Measurements from ENCODE around the gene VCPKMT. TPM values are rescaled to one million over a fixed set of nuclear protein-coding genes. Genes with fewer than 3 reads are reported as not detected.

The VCPKMT gene
- total and polyA plus RNA-seq, 9 of the 15 experiments (the other 6 are each of a cell fraction or from before 2014, with no cell fraction given): 2.7 to 7.8 (median 6.3) TPM

DNA sequence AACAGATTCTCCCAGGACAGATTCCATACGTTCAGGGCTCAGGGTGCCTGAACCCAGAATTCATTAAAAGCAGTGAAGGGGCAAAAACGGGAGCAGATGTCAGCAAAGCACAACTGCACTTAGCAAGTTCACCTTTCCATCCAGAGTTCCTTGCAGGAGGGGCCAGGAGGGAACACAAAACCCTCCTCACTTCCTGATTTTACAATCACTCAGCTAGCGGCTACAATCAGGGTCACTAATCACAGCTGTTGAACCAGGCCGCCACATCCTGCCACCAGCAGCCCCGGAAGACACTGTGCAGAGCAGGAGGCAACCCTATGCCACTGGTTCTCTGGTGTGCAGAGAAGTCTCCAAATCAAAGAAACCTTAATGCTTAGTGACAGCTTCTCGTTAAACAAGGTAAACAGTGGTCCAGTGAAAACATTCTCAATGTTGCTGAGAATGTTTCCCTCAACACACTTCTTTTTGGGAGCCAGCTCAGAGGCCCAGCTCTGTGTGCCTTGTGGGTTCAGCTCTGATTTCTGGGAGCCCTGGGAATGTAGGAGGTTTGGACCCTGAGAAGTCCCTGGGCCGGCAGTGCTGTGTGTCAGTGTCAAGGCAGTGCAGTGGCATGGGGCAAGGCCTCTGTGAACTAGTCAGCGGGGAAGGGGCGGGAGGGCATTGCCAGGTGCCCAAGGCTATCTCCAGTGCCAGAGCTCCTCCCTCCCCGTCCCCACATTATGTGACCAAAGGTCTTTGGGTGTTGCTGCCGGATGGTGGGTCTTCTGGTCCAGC is 54.5 kb downstream of the VCPKMT start (continued):
- TF ChIP-seq CBFA2T3 (IDR thresholded peaks at IDR 0.05): peak; percentile 31; the same call in 1 of the 2 replicates
- peak; percentile 25 to 95; a peak in 2 of 4 replicates for TF ChIP-seq RCOR1 (IDR thresholded peaks at IDR 0.05; ENCODE audit: borderline replicate concordance in 1 of 2, low read depth in 2 of 2, low read length in 2 of 2)
- peak; percentile 67 for TF ChIP-seq ZNF395 (CRISPR knock-in tag; IDR thresholded peaks at IDR 0.05)
- TF ChIP-seq ATF1 (CRISPR knock-in tag; IDR thresholded peaks at IDR 0.05): no peak
- TF ChIP-seq ATF1 (tag; IDR thresholded peaks at IDR 0.05): no peak
- TF ChIP-seq POLR2G (IDR thresholded peaks at IDR 0.05; ENCODE audit: low read depth, low read length): peak; percentile 60
- no peak for TF ChIP-seq PHB (CRISPR knock-in tag; IDR thresholded peaks at IDR 0.05)
- peak; percentile 94 for TF ChIP-seq SPI1 (IDR thresholded peaks at IDR 0.05; ENCODE audit: borderline replicate concordance, low read depth, low read length)
- 0 out of 4 replicates have a peak, but pooled peaks of 1 of the 2 experiments have one; percentile 4 for TF ChIP-seq RAD21 (CRISPR knock-in tag; conservative IDR thresholded peaks at IDR 0.05 in 1 of 2, IDR thresholded peaks at IDR 0.05 in 1 of 2)
- no peak for TF ChIP-seq NCOA1 (IDR thresholded peaks at IDR 0.05; ENCODE audit: low read depth)
- no peak for TF ChIP-seq ZBTB26 (CRISPR knock-in tag; IDR thresholded peaks at IDR 0.05)
- peak; percentile 20 for TF ChIP-seq GABPA (tag; conservative IDR thresholded peaks at IDR 0.05; ENCODE audit: low read depth)

All from K562 (cell line).